ENCODE measurements around the gene PLCXD1.
"Not testable (repeated sequence)": the region's sequence is repeated elsewhere in the genome, so short reads cannot be mapped to it uniquely, and the experiment has no call there.

GRCh38 chrX:330141-330725, 49.1 kb downstream of the PLCXD1 start:
- TF ChIP-seq POLR2A, CTCF, EP300 (IDR thresholded peaks at IDR 0.05): not testable (repeated sequence)

All from ovary (tissue), 3 donors.